Right lung (tissue), 5 donors: Measurements from ENCODE around the gene CEP112. TPM values are rescaled to one million over a fixed set of nuclear protein-coding genes. Genes with fewer than 3 reads are reported as not detected.

Experiments used
- DNase-seq, 2 donors: peaks; one replicate each; pipeline ENCODE4 v3.0.0-alpha.2; 2013
- polyA plus RNA-seq, 5 donors: library from polyadenylated mRNA; unstranded; fragments of 120-200 nt; gene quantifications; one replicate each; pipeline versions ENCODE4 v1.2.1 to v1.2.3, GENCODE V29; 2013; ENCODE audit warnings: inconsistent platforms in 1 of 5, low replicate concordance in 1 of 5; ENCODE audit not compliant: insufficient read length in 5 of 5, insufficient read depth in 1 of 5

The CEP112 gene
- polyA plus RNA-seq, 5 donors = 12.6 to 24.4 (median 20.8) TPM

- no peak for DNase-seq
Measured at GRCh38 chr17:65931246-65932149, 260.4 kb downstream of the CEP112 start.

- no peak for DNase-seq
Measured at GRCh38 chr17:65930140-65930730, 261.7 kb downstream of the CEP112 start.

DNA sequence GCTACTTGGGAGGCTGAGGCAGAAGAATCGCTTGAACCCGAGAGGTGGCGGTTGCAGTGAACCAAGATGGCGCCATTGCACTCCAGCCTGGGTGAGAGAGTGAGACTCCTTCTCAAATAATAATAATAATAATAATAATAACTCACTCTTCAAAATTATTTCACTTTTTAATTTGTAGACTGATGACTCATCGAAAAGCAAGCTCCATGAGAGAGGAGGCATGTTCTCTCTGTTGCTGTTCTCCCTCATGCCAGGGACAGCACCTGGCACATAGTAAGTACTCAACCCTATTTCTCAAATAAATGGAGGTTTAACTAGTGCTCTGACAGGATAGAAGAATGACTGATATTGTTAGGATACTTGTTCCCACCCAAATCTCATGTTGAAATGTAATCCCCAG lies 265.3 kb downstream of the CEP112 start:
- DNase-seq = no peak

DNA sequence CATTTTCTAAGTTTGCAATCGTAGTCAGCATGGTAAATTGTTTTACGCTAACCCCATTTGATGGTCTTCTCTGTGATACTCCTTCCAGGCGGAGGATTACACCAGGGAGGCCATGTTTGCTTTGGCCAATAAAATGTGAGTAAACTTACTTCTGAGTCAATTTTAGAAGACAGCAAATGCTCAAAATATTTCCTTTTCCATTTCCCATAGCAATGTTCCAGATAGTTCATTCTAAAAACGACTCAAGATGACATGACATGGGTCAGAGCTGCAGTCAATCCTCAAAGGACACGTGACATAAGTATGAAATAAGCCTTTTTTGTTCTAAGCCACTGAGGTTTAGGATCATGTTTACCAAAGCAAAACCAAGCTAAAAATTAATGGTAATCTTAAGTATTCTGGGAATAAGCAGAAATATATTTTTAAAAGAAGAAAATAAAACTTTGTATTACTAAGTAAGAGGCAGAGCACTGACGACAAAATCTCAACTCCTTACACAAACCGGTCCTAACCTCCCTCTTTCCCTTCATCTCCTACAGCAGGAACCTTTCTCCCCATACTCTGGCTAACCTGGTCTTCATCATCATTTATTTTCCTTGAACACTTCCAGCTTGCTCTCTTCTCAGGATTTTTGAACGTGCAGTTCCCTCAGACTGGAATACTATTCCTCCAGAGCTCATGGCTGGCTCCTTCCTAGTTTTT lies 266.2 kb downstream of the CEP112 start:
- DNase-seq = no peak

GRCh38 chr17:65920996-65921395 lies 270.9 kb downstream of the CEP112 start:
- peak in 1 of 2 donors; percentile 2 for DNase-seq

DNA sequence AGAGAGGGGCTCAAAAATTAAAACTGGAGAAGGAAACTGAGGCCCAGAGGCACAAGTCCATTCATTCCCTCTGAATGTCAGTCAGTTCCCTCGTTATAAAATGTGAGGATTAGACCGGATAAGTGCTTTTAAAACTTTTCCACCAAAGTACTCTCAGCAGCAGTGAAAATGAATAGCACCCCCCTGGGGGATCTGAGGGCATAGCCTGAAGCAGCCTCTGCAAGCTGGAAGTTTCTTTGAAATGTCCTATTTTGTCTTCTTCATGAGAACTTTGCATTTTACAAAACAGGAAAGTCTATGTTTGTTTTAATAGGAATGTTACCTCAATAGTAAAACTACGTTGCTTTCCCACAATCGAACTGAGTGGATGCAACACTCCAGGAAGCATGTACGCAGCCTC lies 273.0 kb downstream of the CEP112 start:
- DNase-seq = peak in 1 of 2 donors; percentile 12

- DNase-seq = peak in 1 of 2 donors; percentile 1
Measured at GRCh38 chr17:65918500-65918899, 273.4 kb downstream of the CEP112 start.

GRCh38 chr17:65917560-65917959 lies 274.4 kb downstream of the CEP112 start:
- no peak for DNase-seq

DNA sequence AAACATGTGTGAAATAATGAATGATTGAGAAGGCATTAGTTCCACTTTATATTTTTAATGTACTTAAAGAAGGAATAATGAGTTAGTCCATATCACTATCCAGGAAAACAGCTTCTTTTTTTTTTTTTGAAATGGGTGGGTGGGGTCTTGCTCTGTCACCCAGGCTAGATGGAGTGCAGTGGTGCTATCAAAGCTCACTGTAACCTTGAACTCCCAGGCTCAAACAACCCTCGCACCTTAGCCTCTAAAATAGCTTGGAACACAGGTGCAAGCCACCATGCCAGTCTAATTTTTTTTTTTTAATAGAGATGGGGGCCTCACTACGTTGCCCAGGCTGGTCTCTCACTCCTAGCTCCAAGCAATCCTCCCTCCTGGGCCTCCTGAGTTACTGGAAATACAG lies 275.5 kb downstream of the CEP112 start:
- DNase-seq = no peak

GRCh38 chr17:65914784-65915342 lies 277.1 kb downstream of the CEP112 start:
- no peak for DNase-seq

GRCh38 chr17:65913326-65913850 lies 278.5 kb downstream of the CEP112 start:
- DNase-seq = no peak

- DNase-seq = no peak
Measured at GRCh38 chr17:65910836-65911235, 281.1 kb downstream of the CEP112 start.

DNA sequence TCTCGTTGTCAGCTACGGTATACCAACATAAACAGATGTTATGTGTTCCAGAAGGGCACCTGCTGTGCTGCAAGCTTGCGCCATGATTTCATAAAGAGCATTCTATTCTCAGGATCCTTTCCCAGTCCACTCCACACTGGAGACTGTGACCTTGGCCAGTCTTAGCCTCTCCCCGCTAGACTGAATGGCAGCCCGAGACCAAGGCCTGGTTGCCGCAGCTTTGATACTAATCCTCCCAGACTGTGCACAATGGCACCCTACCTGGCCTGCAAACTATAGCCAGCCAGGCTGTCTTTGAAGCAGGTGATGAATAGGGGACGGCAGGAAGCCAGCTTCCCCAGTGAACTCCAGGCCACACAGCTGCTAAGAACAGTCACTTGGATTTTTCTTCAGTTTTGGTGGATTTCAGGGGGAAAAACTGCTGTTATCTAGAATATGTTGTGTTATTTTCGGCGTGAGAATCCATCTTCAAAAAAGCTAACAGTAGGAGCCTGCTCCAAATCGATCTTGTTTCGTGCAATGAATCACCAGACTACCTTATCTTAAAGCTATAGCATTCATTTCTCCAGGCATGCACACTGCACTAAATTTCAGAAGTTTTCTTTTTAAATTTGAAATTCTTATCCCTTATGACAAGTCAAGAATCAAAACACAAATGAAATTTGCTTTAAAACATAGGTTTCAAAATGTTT lies 289.0 kb downstream of the CEP112 start:
- DNase-seq = no peak

DNA sequence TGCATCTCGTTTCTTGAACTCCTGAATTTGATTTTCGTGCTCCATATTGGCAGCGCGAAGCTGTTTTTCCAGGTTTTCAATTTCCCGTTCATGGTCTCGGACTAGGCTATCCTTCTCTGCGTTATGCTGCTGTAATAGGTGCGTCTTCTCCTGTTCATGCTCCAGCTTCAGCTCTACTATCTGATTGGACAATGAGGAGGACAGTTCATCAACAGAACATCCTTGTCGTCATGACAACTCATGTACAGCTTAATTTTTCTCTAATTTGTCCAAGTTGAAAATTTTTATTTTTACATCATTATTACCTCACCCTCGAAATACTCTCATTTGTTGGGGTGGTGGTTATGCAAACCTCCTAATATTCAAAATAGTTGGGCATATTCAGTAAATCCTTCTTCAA lies 289.8 kb downstream of the CEP112 start:
- no peak for DNase-seq

- DNase-seq = no peak
Measured at GRCh38 chr17:65901394-65901793, 290.5 kb downstream of the CEP112 start.

- DNase-seq = no peak
Measured at GRCh38 chr17:65900216-65900615, 291.7 kb downstream of the CEP112 start.

DNA sequence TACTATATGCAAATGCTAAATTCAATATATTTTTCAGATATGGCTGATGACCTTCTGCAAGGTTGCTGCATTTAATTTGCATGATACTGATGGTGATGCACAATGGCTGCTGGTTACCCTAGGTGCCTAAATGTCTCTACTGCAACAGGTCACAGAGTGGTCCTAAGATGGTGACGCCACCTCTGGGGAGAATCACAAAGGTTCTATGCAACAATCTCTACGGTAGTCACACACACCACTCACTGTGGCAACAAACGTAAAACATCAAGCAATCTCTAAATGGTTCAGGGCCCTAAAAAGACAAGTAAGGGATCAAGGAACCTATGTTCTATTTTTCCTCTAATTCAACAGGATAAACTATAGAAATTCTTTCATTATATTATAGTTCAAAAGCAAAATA lies 293.3 kb downstream of the CEP112 start:
- no peak for DNase-seq

DNA sequence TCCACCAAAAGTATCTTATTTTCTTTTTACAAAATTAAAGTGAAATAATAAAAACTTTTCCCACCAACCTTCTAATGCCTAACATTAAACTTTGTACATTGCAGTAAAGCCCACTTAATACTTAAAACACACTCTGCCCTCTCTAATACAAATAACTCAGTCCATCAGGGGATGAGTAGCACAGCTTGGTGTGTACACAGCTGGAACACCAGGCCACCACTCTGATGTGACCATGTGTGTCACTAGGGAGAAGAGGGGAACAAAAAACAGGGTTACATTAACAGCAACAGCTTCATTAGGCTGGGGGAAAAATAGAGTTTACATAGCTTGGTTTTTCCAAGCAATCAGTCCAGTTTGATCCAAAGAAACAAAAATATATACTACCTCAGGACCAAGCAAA lies 295.0 kb downstream of the CEP112 start:
- DNase-seq = no peak

DNA sequence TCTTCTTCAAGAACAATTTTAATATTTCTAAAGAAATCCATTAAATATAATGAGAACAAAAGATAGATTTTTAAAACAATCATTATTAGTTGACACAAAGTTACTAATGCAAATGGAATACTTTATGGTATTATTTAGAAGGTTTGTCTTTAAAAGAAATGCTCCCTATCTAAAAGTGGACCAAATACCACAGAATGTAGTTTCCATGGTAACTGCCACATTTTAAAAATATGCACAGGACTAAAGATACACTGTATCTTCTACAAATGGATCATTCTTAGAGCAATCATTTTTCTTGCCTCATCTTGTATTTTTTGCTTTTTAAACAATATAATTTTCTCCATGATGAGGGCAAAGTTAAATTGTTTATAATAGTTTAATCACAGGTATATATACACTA lies 296.0 kb downstream of the CEP112 start:
- DNase-seq = no peak

DNA sequence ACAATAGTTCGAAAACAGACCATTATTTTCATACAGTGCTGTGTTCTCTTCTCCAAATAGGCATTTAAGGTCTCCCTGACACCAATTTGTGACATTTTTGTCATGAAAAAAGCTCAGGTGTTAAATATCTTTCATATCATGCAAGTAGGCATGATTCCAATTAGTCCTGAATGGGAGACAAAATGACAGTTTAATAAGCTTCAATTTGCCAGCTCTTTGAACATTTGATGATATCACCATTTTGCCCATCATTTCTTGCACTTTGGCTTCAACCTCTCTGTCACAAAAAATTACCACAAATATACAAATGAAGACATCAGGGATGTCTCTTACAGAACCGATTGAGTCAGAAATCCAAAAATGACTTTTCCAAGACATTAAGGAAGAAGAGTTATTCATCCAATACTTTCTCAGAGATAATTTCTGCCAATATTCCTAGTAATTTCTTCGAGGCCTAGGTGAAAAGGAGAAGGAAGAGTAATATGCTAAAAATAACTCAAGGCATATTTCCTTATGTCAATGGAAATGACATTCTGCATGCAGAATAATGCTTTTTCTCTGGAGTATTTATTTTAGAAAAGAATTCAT lies 298.1 kb downstream of the CEP112 start:
- DNase-seq = no peak

DNA sequence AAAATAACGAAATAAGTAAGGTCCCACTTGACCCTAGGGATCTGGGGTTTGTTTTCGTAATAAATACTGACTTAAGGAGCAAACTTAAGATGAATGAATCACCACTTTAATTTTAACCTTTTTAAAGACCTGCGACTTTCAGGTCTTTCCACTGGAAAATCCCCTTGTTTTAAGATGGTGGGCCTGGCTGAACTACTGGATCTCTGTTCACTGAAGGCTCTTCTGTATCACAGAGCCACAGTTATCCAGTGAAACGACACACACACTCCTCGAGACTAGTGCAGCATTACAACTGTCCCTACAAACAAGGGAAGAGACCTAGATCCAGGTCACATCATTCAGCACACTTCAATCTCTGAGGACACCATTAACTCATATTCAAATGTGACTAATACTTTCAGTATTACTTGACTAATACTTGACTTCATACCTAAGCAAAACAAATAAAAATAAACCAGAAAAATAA lies 299.0 kb downstream of the CEP112 start:
- DNase-seq = no peak
